ENCODE results near the gene COMMD1. TPM values are rescaled to one million over a fixed set of nuclear protein-coding genes. Genes with fewer than 3 reads are reported as not detected.
"Not testable (repeated sequence)": the region's sequence is repeated elsewhere in the genome, so short reads cannot be mapped to it uniquely, and the experiment has no call there.

The COMMD1 gene
- total RNA-seq, 2 donors from 2014 or later = 51.1 to 57.8 TPM

GRCh38 chr2:61909116-61909515 is 3.6 kb downstream of the COMMD1 start:
- Histone ChIP-seq H3K4me3 (no peak overlapping the region), H3K9me3 (no peaks in the 10 kb centered on the region), H3K27me3 (replicated peaks; ENCODE audit: insufficient read depth) (no peaks in the 10 kb centered on the region), H3K27ac (no peak overlapping the region), H3K36me3 (no peaks in the 10 kb centered on the region), H3K4me1 (ENCODE audit: control insufficient read depth in 1 of 2, low read depth in 2 of 2) (peaks cover 15 to 18% of the 10 kb centered on the region in 2 donors)
- ATAC-seq (ENCODE audit: insufficient number of reproducible peaks, low FRiP score, low read depth) (no peak), DNase-seq (ENCODE audit: low spot score) (no peak)
- no peak for TF ChIP-seq CTCF (IDR thresholded peaks at IDR 0.05)

- no peak for DNase-seq (ENCODE audit: low spot score)
- Histone ChIP-seq H3K9me3 (no peaks in the 10 kb centered on the region), H3K27me3 (replicated peaks; ENCODE audit: insufficient read depth) (no peaks in the 10 kb centered on the region), H3K4me3 (no peak overlapping the region), H3K4me1 (ENCODE audit: control insufficient read depth in 1 of 2, low read depth in 2 of 2) (peaks cover 8 to 12% of the 10 kb centered on the region in 2 donors), H3K27ac (no peak overlapping the region), H3K36me3 (no peaks in the 10 kb centered on the region)
- peak; percentile 13 for TF ChIP-seq CTCF (IDR thresholded peaks at IDR 0.05)
- ATAC-seq (ENCODE audit: insufficient number of reproducible peaks, low FRiP score, low read depth) = no peak
Observed at GRCh38 chr2:61910603-61911002, 5.1 kb downstream of the COMMD1 start.

- no peaks in the 10 kb centered on the region for H3K27me3 ChIP-seq (replicated peaks; ENCODE audit: insufficient read depth)
- H3K4me3 ChIP-seq = no peak overlapping the region
- H3K27ac ChIP-seq = no peak overlapping the region
- ATAC-seq (ENCODE audit: insufficient number of reproducible peaks, low FRiP score, low read depth) = no peak
- DNase-seq (ENCODE audit: low spot score) = no peak
- no peak for TF ChIP-seq CTCF (IDR thresholded peaks at IDR 0.05)
- no peaks in the 10 kb centered on the region for H3K36me3 ChIP-seq
- H3K4me1 ChIP-seq (ENCODE audit: control insufficient read depth in 1 of 2, low read depth in 2 of 2) = peaks cover 3 to 8% of the 10 kb centered on the region in 2 donors
- no peaks in the 10 kb centered on the region for H3K9me3 ChIP-seq
Observed at GRCh38 chr2:61911510-61911909, 6.0 kb downstream of the COMMD1 start.

- H3K36me3 ChIP-seq; H3K27me3 ChIP-seq (replicated peaks; ENCODE audit: insufficient read depth); H3K9me3 ChIP-seq; ATAC-seq (ENCODE audit: insufficient number of reproducible peaks, low FRiP score, low read depth); DNase-seq (ENCODE audit: low spot score); H3K27ac ChIP-seq; H3K4me3 ChIP-seq: not testable (repeated sequence)
- H3K4me1 ChIP-seq (ENCODE audit: control insufficient read depth in 1 of 2, low read depth in 2 of 2) = peaks cover 14 to 18% of the 10 kb centered on the region in 2 donors
Observed at GRCh38 chr2:61914794-61915193, 9.3 kb downstream of the COMMD1 start.

GRCh38 chr2:61920548-61920947 is 15.1 kb downstream of the COMMD1 start:
- DNase-seq (ENCODE audit: low spot score) = no peak
- Histone ChIP-seq H3K4me3 (no peak overlapping the region), H3K36me3 (no peaks in the 10 kb centered on the region), H3K27me3 (replicated peaks; ENCODE audit: insufficient read depth) (no peaks in the 10 kb centered on the region), H3K4me1 (ENCODE audit: control insufficient read depth in 1 of 2, low read depth in 2 of 2) (peaks cover 21 to 32% of the 10 kb centered on the region in 2 donors), H3K9me3 (no peaks in the 10 kb centered on the region), H3K27ac (peak overlapping the region in 1 of 2 donors; percentile 40)
- ATAC-seq (ENCODE audit: insufficient number of reproducible peaks, low FRiP score, low read depth) = no peak
- TF ChIP-seq CTCF (IDR thresholded peaks at IDR 0.05) = no peak

- Histone ChIP-seq H3K36me3 (no peaks in the 10 kb centered on the region), H3K4me3 (no peak overlapping the region), H3K9me3 (no peaks in the 10 kb centered on the region), H3K27me3 (replicated peaks; ENCODE audit: insufficient read depth) (no peaks in the 10 kb centered on the region), H3K4me1 (ENCODE audit: control insufficient read depth in 1 of 2, low read depth in 2 of 2) (peaks cover 21 to 32% of the 10 kb centered on the region in 2 donors), H3K27ac (no peak overlapping the region)
- DNase-seq (ENCODE audit: low spot score) (no peak), ATAC-seq (ENCODE audit: insufficient number of reproducible peaks, low FRiP score, low read depth) (no peak)
- TF ChIP-seq CTCF (IDR thresholded peaks at IDR 0.05) = no peak
Observed at GRCh38 chr2:61922714-61923113, 17.2 kb downstream of the COMMD1 start.
